Measurements from ENCODE around the gene CFAP46. TPM values are rescaled to one million over a fixed set of nuclear protein-coding genes. Genes with fewer than 3 reads are reported as not detected.

Gene CFAP46
- total and polyA plus RNA-seq, 9 of the 15 experiments (the other 6 are each of a cell fraction or from before 2014, with no cell fraction given), result not detected

- no peak for TF ChIP-seq ZFP91 (CRISPR knock-in tag; IDR thresholded peaks at IDR 0.05)
Observed at GRCh38 chr10:132927824-132928223, 14.5 kb downstream of the CFAP46 start (continued).

GRCh38 chr10:132926777-132927650, 15.4 kb downstream of the CFAP46 start:
- WGBS (ENCODE audit: insufficient coverage, low coverage, missing lambda C conversion rate), result under 1% methylated on average over 34 of the region's 52 CpGs
- in situ Hi-C loops (cut with MboI), result no loop called here
- no peak for ATAC-seq

More at GRCh38 chr10:132926777-132927650, 15.4 kb downstream of the CFAP46 start:
- Histone ChIP-seq H3K27ac (ENCODE audit: extremely low read depth, low read depth, low read length) (no peak overlapping the region), H3K36me3 (ENCODE audit: control insufficient read depth, insufficient read depth, low read length) (no peaks in the 10 kb centered on the region), H3K9ac (ENCODE audit: insufficient read depth in 1 of 2, low read depth in 2 of 2, low read length in 2 of 2) (no peak overlapping the region), H3K79me2 (ENCODE audit: control insufficient read depth, insufficient read depth, low read length) (no peaks in the 10 kb centered on the region), H3K9me1 (ENCODE audit: control insufficient read depth, insufficient read depth, low read length) (no peaks in the 10 kb centered on the region), H3K4me3 (no peak overlapping the region), H3K4me2 (ENCODE audit: insufficient read depth, low read length) (no peak overlapping the region), H3K4me1 (replicated peaks in 1 of 2; ENCODE audit: control insufficient read depth in 2 of 2, insufficient read depth in 2 of 2, low read length in 2 of 2) (peaks cover 0 to 6% of the 10 kb centered on the region in 2 experiments; a peak in 2 of 5 replicates), H2AFZ (ENCODE audit: low read depth, low read length) (no peak overlapping the region), H4K20me1 (replicated peaks; ENCODE audit: control insufficient read depth, insufficient read depth, low read length) (no peaks in the 10 kb centered on the region), H3K27me3 (ENCODE audit: control insufficient read depth in 2 of 2, insufficient read depth in 2 of 2, low read length in 2 of 2) (peaks cover 7 to 54% of the 10 kb centered on the region in 2 experiments; a peak in 3 of 5 replicates), H3K9me3 (replicated peaks; ENCODE audit: control insufficient read depth, insufficient read depth, low read depth, low read length) (no peaks in the 10 kb centered on the region)
- DNase-seq (ENCODE audit: extremely low read depth in 1 of 4, low spot score in 3 of 4) (no peak), FAIRE-seq (no peak)
- intact Hi-C loops (cut with micrococcal nuclease), result no loop called here
- BruUV-seq (replicated peaks), result no TSS peak
- TF ChIP-seq ZNF280A (IDR thresholded peaks at IDR 0.05; ENCODE audit: low read depth, partially characterized antibody) (no peak), ATF1 (CRISPR knock-in tag; IDR thresholded peaks at IDR 0.05) (no peak), ATF1 (tag; IDR thresholded peaks at IDR 0.05) (no peak)
- CTCF ChIA-PET (ENCODE audit: low intra/inter-chr PET ratio), result no interaction called here
- POLR2A ChIA-PET, result interaction anchor here (0.6 kb wide), 1 partner anchor 331 kb away, joined by 3 read pairs; no protein-coding TSS in a partner anchor
